HEK293 (cell line): ENCODE data around the gene KCNAB1.

Experiments used
- CTCF ChIA-PET: fragments of 350-600 bp; formaldehyde crosslinking; extraction: SDS; loops from one replicate; lab custom pipeline; 2021; ENCODE audit warnings: antibody characterized with exemption; lab: Yijun Ruan, JAX
- POLR2A ChIA-PET: fragments of 300-600 bp; formaldehyde crosslinking; extraction: SDS; loops from one replicate; lab custom pipeline; 2020; ENCODE audit warnings: antibody characterized with exemption, inconsistent platforms; lab: Yijun Ruan, JAX
- H3K27ac ChIP-seq: fragments of 200-500 bp; sonication (Bioruptor generic); 2 replicates; pipeline ENCODE4 v1.5.1; 2014; ENCODE audit warnings: low read depth, low read length, control low read depth, inconsistent platforms; ENCODE audit errors: extremely low read depth
- H3K36me3 ChIP-seq, 2 experiments: fragments of 200-500 bp in 1 of 2; sonication (Bioruptor generic) in 1 of 2; 1 replicate in 1 of 2; 2 replicates in 1 of 2; pipeline ENCODE4 v1.5.1; 2014 to 2017; ENCODE audit warnings: inconsistent platforms in 2 of 2, low read length in 2 of 2; ENCODE audit not compliant: control insufficient read depth in 2 of 2, insufficient read depth in 1 of 2
- H3K4me1 ChIP-seq: fragments of 200-500 bp; sonication (Bioruptor generic); 2 replicates; pipeline ENCODE4 v1.5.1; 2014; ENCODE audit warnings: mild to moderate bottlenecking, low read length, inconsistent platforms; ENCODE audit not compliant: control insufficient read depth, insufficient read depth
- H3K4me3 ChIP-seq: 2 replicates; pipeline ENCODE4 v1.5.1; 2011; ENCODE audit warnings: low read depth, mild to moderate bottlenecking, control low read depth, low read length, moderate library complexity
- H3K9me3 ChIP-seq: fragments of 200-500 bp; sonication (Bioruptor generic); 2 replicates; pipeline ENCODE4 v1.5.1; 2014; ENCODE audit warnings: low read depth, low read length, inconsistent platforms; ENCODE audit not compliant: control insufficient read depth, insufficient read depth
- FEZF1 ChIP-seq: fragments of 450-650 bp; formaldehyde crosslinking; IDR thresholded peaks from 2 replicates; pipeline ENCODE4 v1.5.1; 2016; ENCODE audit warnings: missing biosample characterization, missing genetic modification characterization
- GLI4 ChIP-seq: fragments of 450-650 bp; formaldehyde crosslinking; IDR thresholded peaks from 2 replicates; pipeline ENCODE4 v1.5.1; 2016; ENCODE audit warnings: missing biosample characterization, missing genetic modification characterization
- OSR2 ChIP-seq: fragments of 450-650 bp; formaldehyde crosslinking; IDR thresholded peaks from 2 replicates; pipeline ENCODE4 v1.5.1; 2016; ENCODE audit warnings: missing biosample characterization, missing genetic modification characterization
- REPIN1 ChIP-seq: fragments of 450-650 bp; formaldehyde crosslinking; IDR thresholded peaks from 2 replicates; pipeline ENCODE4 v1.5.1; 2017; ENCODE audit warnings: missing biosample characterization, missing genetic modification characterization, low read depth
- SETDB1 ChIP-seq: IDR thresholded peaks from one replicate; pipeline ENCODE4 v1.6.1; 2017; ENCODE audit warnings: mild to moderate bottlenecking, low read length, moderate library complexity, mixed read lengths; ENCODE audit not compliant: insufficient read length
- SP3 ChIP-seq: fragments of 450-650 bp; formaldehyde crosslinking; IDR thresholded peaks from 2 replicates; pipeline ENCODE4 v1.5.1; 2016; ENCODE audit warnings: missing biosample characterization, missing genetic modification characterization
- ZBTB21 ChIP-seq: fragments of 450-650 bp; formaldehyde crosslinking; IDR thresholded peaks from 2 replicates; pipeline ENCODE4 v1.5.1; 2017; ENCODE audit warnings: missing biosample characterization, missing genetic modification characterization
- ZFP69B ChIP-seq: fragments of 450-650 bp; formaldehyde crosslinking; IDR thresholded peaks from 2 replicates; pipeline ENCODE4 v1.5.1; 2016; ENCODE audit warnings: missing biosample characterization, missing genetic modification characterization
- ZNF132 ChIP-seq: fragments of 450-650 bp; formaldehyde crosslinking; IDR thresholded peaks from 2 replicates; pipeline ENCODE4 v1.5.1; 2017; ENCODE audit warnings: missing biosample characterization, missing genetic modification characterization, borderline replicate concordance
- ZNF248 ChIP-seq: fragments of 450-650 bp; formaldehyde crosslinking; IDR thresholded peaks from 2 replicates; pipeline ENCODE4 v1.5.1; 2017; ENCODE audit warnings: missing biosample characterization, missing genetic modification characterization
- ZNF274 ChIP-seq, 2 experiments: fragments of 200-500 bp in 1 of 2; fragments of 450-650 bp in 1 of 2; sonication (Bioruptor generic) in 1 of 2; formaldehyde crosslinking in 1 of 2; IDR thresholded peaks; 2 replicates each; pipeline versions ENCODE4 v1.5.1 to v1.6.1; 2014 to 2016; ENCODE audit warnings: borderline replicate concordance in 1 of 2, inconsistent platforms in 1 of 2, low read length in 1 of 2, missing biosample characterization in 1 of 2, missing genetic modification characterization in 1 of 2
- ZNF394 ChIP-seq: fragments of 450-650 bp; formaldehyde crosslinking; IDR thresholded peaks from 2 replicates; pipeline ENCODE4 v1.5.1; 2016; ENCODE audit warnings: missing biosample characterization, missing genetic modification characterization, mild to moderate bottlenecking, moderate library complexity, borderline replicate concordance
- ZNF433 ChIP-seq: fragments of 450-650 bp; formaldehyde crosslinking; IDR thresholded peaks from 2 replicates; pipeline ENCODE4 v1.5.1; 2016; ENCODE audit warnings: missing biosample characterization, missing genetic modification characterization, low read depth
- ZNF48 ChIP-seq: fragments of 450-650 bp; formaldehyde crosslinking; IDR thresholded peaks from 2 replicates; pipeline ENCODE4 v1.5.1; 2016; ENCODE audit warnings: missing biosample characterization, missing genetic modification characterization
- ZNF514 ChIP-seq: fragments of 450-650 bp; formaldehyde crosslinking; IDR thresholded peaks from 2 replicates; pipeline ENCODE4 v1.5.1; 2016; ENCODE audit warnings: missing biosample characterization, missing genetic modification characterization
- ZNF776 ChIP-seq: fragments of 450-650 bp; formaldehyde crosslinking; IDR thresholded peaks from 2 replicates; pipeline ENCODE4 v1.5.0; 2017; ENCODE audit warnings: missing biosample characterization, missing genetic modification characterization, borderline replicate concordance
- TF ChIP-seq, protein P1 (sequence below): fragments of 450-650 bp; formaldehyde crosslinking; IDR thresholded peaks from 2 replicates; pipeline ENCODE4 v1.5.1; 2016; ENCODE audit warnings: missing biosample characterization, missing genetic modification characterization
- TF ChIP-seq, protein P2 (sequence below): fragments of 450-650 bp; formaldehyde crosslinking; IDR thresholded peaks from 2 replicates; pipeline ENCODE4 v1.5.1; 2016; ENCODE audit warnings: missing biosample characterization, missing genetic modification characterization
- TF ChIP-seq, protein P3 (sequence below): fragments of 450-650 bp; formaldehyde crosslinking; IDR thresholded peaks from 2 replicates; pipeline ENCODE4 v1.5.1; 2017; ENCODE audit warnings: missing biosample characterization, missing genetic modification characterization
- TF ChIP-seq, protein P4 (sequence below): fragments of 450-650 bp; formaldehyde crosslinking; IDR thresholded peaks from 2 replicates; pipeline ENCODE4 v1.5.1; 2016; ENCODE audit warnings: missing biosample characterization, missing genetic modification characterization

The KCNAB1 gene

DNA sequence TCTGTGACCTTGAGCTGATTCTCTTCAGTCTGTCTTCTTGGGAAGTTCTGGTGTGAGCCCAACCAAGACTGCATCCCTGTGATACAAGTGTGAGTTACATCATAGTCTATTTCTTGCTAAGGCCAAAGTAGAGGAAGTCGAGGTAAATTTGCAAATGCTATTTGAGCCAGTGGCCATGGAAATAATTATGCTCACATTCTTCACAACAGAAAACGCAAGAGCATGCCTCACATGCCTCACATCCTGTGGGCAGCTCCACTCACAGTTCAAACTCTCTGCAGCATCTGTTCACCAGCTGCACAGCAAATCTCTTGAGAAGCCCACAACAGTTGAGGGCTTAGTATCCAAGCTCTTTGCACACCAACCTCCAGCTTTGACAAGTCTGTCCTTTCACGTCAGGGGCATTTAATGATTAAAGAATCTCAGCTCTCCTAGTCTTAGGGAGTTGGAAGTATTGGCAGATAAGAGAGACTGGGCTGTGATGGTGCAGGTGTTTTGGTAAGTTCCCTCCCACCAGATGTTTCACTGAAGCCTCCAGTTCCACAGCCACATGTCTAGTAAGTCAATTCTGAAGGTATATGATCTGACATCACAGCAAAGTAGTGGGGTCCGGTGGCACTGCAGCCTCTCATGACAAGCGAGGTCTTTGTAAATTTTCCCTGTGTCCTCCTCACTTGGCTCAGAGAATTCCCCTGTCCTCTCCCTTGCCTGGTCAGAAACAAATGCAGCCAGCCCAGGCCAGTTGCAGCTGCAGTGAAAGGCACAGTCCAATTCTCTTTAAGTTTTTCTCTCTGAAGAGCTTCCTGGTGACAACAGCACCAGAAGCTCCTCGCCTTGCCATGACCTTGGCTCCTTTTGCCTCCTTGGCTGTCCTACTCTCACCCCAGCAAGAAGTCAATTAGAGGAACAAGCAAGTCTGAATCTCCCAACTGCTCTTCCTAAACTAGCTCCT, 268.4 kb downstream of the KCNAB1 start:
- no peaks in the 10 kb centered on the region for H3K4me1 ChIP-seq
- no peaks in the 10 kb centered on the region for H3K9me3 ChIP-seq
- ChIA-PET CTCF (interaction anchor here (0.6 to 1.3 kb wide), 2 partner anchors 215 to 482 kb away, joined by 4 read pairs; no protein-coding TSS in a partner anchor), POLR2A (no interaction called here)
- TF ChIP-seq ZBTB21 (tag by site-specific recombination): no peak
- no peak for TF ChIP-seq ZNF274 (IDR thresholded peaks at IDR 0.05; ENCODE audit: low read length)
- no peak for TF ChIP-seq ZNF274 (tag by site-specific recombination; IDR thresholded peaks at IDR 0.05; ENCODE audit: borderline replicate concordance)
- TF ChIP-seq ZNF433 (tag by site-specific recombination): no peak
- TF ChIP-seq ZNF394 (tag by site-specific recombination): no peak
- no peak for TF ChIP-seq SETDB1
- no peak for TF ChIP-seq GLI4
- TF ChIP-seq ZNF48 (tag by site-specific recombination): no peak
- TF ChIP-seq, protein P1, sequence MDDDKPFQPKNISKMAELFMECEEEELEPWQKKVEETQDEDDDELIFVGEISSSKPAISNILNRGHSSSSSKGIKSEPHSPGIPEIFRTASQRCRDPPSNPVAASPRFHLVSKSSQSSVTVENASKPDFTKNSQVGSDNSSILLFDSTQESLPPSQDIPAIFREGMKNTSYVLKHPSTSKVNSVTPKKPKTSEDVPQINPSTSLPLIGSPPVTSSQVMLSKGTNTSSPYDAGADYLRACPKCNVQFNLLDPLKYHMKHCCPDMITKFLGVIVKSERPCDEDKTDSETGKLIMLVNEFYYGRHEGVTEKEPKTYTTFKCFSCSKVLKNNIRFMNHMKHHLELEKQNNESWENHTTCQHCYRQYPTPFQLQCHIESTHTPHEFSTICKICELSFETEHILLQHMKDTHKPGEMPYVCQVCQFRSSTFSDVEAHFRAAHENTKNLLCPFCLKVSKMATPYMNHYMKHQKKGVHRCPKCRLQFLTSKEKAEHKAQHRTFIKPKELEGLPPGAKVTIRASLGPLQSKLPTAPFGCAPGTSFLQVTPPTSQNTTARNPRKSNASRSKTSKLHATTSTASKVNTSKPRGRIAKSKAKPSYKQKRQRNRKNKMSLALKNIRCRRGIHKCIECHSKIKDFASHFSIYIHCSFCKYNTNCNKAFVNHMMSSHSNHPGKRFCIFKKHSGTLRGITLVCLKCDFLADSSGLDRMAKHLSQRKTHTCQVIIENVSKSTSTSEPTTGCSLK (tag by site-specific recombination): no peak
- no peak for TF ChIP-seq SP3 (tag by site-specific recombination)
- no peak for TF ChIP-seq OSR2 (tag by site-specific recombination)
- no peak for TF ChIP-seq ZFP69B
- no peak for TF ChIP-seq ZNF514
- no peak for TF ChIP-seq REPIN1 (tag by site-specific recombination)
- TF ChIP-seq, protein P2, sequence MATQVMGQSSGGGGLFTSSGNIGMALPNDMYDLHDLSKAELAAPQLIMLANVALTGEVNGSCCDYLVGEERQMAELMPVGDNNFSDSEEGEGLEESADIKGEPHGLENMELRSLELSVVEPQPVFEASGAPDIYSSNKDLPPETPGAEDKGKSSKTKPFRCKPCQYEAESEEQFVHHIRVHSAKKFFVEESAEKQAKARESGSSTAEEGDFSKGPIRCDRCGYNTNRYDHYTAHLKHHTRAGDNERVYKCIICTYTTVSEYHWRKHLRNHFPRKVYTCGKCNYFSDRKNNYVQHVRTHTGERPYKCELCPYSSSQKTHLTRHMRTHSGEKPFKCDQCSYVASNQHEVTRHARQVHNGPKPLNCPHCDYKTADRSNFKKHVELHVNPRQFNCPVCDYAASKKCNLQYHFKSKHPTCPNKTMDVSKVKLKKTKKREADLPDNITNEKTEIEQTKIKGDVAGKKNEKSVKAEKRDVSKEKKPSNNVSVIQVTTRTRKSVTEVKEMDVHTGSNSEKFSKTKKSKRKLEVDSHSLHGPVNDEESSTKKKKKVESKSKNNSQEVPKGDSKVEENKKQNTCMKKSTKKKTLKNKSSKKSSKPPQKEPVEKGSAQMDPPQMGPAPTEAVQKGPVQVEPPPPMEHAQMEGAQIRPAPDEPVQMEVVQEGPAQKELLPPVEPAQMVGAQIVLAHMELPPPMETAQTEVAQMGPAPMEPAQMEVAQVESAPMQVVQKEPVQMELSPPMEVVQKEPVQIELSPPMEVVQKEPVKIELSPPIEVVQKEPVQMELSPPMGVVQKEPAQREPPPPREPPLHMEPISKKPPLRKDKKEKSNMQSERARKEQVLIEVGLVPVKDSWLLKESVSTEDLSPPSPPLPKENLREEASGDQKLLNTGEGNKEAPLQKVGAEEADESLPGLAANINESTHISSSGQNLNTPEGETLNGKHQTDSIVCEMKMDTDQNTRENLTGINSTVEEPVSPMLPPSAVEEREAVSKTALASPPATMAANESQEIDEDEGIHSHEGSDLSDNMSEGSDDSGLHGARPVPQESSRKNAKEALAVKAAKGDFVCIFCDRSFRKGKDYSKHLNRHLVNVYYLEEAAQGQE (tag by site-specific recombination): no peak
- TF ChIP-seq, protein P3, sequence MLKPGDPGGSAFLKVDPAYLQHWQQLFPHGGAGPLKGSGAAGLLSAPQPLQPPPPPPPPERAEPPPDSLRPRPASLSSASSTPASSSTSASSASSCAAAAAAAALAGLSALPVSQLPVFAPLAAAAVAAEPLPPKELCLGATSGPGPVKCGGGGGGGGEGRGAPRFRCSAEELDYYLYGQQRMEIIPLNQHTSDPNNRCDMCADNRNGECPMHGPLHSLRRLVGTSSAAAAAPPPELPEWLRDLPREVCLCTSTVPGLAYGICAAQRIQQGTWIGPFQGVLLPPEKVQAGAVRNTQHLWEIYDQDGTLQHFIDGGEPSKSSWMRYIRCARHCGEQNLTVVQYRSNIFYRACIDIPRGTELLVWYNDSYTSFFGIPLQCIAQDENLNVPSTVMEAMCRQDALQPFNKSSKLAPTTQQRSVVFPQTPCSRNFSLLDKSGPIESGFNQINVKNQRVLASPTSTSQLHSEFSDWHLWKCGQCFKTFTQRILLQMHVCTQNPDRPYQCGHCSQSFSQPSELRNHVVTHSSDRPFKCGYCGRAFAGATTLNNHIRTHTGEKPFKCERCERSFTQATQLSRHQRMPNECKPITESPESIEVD (tag by site-specific recombination): no peak
- TF ChIP-seq ZNF248 (tag by site-specific recombination): no peak
- no peak for TF ChIP-seq ZNF132 (tag by site-specific recombination)
- no peak for TF ChIP-seq ZNF776
- no peak for TF ChIP-seq FEZF1
- TF ChIP-seq, protein P4, sequence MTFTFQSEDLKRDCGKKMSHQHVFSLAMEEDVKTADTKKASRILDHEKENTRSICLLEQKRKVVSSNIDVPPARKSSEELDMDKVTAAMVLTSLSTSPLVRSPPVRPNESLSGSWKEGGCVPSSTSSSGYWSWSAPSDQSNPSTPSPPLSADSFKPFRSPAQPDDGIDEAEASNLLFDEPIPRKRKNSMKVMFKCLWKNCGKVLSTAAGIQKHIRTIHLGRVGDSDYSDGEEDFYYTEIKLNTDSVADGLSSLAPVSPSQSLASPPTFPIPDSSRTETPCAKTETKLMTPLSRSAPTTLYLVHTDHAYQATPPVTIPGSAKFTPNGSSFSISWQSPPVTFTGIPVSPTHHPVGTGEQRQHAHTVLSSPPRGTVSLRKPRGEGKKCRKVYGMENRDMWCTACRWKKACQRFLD: no peak
- no peak overlapping the region for H3K27ac ChIP-seq
- H3K36me3 ChIP-seq: no peaks in the 10 kb centered on the region
- H3K4me3 ChIP-seq: no peak overlapping the region
